GM19468 (cell line): ENCODE results near the gene GPA33.

Source experiments
- ATAC-seq: cut with Tn5 transposase; IDR thresholded peaks from one replicate; pipeline ENCODE4 v1.9.1; 2021; ENCODE audit warnings: mild to moderate bottlenecking, moderate library complexity, moderate number of reproducible peaks; ENCODE audit not compliant: unreplicated experiment; ENCODE audit errors: extremely low read depth

The GPA33 gene

GRCh38 chr1:167119696-167120095 is 29.5 kb upstream of the GPA33 start:
- ATAC-seq = no peak

- ATAC-seq = no peak
These were observed 28.0 kb upstream of the GPA33 start for GRCh38 chr1:167118188-167118587.

GRCh38 chr1:167117225-167117624 is 27.0 kb upstream of the GPA33 start:
- no peak for ATAC-seq

- ATAC-seq = no peak
These were observed 26.0 kb upstream of the GPA33 start for GRCh38 chr1:167116174-167116573.

- no peak for ATAC-seq
These were observed 25.5 kb upstream of the GPA33 start for GRCh38 chr1:167115655-167116054.

- ATAC-seq = no peak
These were observed 24.5 kb upstream of the GPA33 start for GRCh38 chr1:167114725-167115124.

- ATAC-seq = no peak
These were observed 21.9 kb upstream of the GPA33 start for GRCh38 chr1:167111868-167112709.

- ATAC-seq = no peak
These were observed 20.4 kb upstream of the GPA33 start for GRCh38 chr1:167110586-167110985.

- no peak for ATAC-seq
These were observed 18.9 kb upstream of the GPA33 start for GRCh38 chr1:167109125-167109524.

GRCh38 chr1:167107456-167107855 is 17.3 kb upstream of the GPA33 start:
- ATAC-seq = no peak

- ATAC-seq = no peak
These were observed 15.9 kb upstream of the GPA33 start for GRCh38 chr1:167106119-167106461.

GRCh38 chr1:167105271-167106118 is 15.3 kb upstream of the GPA33 start:
- no peak for ATAC-seq

GRCh38 chr1:167104256-167104633 is 14.1 kb upstream of the GPA33 start:
- no peak for ATAC-seq

- ATAC-seq = no peak
These were observed 12.9 kb upstream of the GPA33 start for GRCh38 chr1:167102906-167103573.

- no peak for ATAC-seq
These were observed 11.6 kb upstream of the GPA33 start for GRCh38 chr1:167101754-167102153.

GRCh38 chr1:167100730-167101129 is 10.6 kb upstream of the GPA33 start:
- ATAC-seq = no peak

GRCh38 chr1:167099851-167100250 is 9.7 kb upstream of the GPA33 start:
- no peak for ATAC-seq

- no peak for ATAC-seq
These were observed 5.2 kb upstream of the GPA33 start for GRCh38 chr1:167095368-167095767.

GRCh38 chr1:167094690-167095089 is 4.5 kb upstream of the GPA33 start:
- ATAC-seq = no peak

GRCh38 chr1:167093846-167094516 is 3.8 kb upstream of the GPA33 start, which contains the start of gene STYXL2:
STYXL2 (plus strand) TSS chr1:167094075; CDS start chr1:167094850, 775 bp downstream.
- ATAC-seq = no peak
